GM10847 (cell line): ENCODE measurements around the gene MPHOSPH9.

Source experiments
- POLR2A ChIP-seq: IDR thresholded peaks from 2 replicates; pipeline ENCODE4 v1.6.1; 2011; ENCODE audit not compliant: insufficient read length; ENCODE audit errors: extremely low read depth

MPHOSPH9 gene

DNA sequence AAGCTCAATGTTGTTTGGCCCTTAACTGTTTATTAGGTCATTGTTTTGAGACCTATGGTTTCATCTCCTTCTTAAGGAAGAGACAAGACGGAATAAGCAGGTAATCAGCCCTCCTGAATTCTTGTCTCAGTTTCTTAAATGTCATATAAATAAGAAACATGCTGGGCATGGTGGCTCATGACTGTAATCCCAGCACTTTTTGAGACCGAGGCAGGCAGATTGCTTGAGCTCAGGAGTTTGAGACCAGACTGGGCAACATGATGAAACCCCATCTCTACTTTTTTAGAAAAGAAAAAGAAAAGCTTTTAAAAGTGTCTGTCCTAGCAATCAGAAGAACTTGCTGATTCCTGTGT is 5.4 kb upstream of the MPHOSPH9 start:
- no peak for TF ChIP-seq POLR2A

DNA sequence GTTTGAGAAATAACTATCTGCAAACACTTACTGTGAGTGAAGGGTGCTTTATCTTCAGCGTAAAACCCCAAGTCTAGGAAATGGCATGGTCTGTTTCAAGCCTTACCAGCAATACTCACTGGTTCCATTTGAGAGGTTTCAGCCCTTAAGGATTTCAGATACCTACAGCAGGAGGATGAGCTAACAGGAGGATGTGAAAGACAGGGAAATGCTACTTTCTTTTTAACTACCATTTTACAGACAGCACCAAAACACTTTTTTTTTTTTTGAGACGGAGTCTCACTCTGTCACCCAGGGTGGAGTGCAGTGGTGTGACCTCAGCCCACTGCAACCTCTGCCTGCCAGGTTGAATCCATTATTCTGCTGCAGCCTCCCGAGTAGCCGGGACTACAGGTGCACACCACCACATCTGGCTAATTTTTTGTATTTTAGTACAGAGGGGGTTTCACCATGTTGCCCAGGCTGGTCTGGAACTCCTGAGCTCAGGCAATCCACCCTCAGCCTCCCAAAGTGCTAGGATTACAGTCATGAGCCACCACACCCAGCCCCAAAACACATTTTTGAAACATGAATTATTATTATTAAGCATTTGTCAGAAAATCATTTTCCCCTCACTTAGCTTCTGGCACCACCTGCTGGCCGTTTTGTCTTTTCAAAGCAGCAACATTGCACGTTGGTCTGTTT is 4.8 kb upstream of the MPHOSPH9 start:
- no peak for TF ChIP-seq POLR2A

DNA sequence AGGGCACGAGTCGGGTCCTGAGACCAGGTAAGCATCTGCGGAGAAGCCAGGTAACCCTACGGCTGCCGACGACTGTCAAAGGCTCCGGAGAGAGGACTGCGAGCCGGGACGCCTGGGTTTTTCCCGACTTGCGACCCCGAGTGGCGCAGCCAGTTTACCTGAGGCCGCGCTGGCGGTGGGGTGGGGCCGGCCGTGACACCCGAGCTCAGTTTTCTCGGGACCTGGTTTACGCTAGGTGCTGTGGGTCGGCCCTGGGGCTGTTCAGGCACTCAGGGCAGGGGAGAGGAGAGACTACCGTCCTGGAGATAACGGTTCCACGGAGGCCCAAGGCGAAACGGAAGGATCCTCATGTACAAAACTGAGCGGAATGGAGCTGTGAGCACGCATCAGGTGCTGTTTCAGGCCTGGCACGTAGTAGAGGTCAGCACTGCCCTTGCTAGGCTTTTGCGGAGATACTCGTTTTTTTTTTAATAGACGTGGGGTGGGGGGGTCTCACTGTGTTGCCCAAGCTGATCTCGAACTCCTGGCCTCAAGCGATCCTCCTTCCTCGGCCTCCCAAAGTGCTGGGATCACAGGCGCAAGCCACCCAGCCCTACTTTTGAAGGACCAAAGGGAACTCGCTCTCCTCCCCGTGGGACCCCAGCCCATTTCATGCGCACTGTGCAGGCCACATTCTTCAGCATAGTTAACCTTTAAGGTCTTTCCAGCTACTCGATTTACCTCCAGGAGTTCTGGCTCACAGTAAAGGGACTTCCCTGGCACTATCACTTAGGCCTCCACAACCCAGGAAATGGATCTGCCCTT is 766 bp upstream of the MPHOSPH9 start:
- TF ChIP-seq POLR2A = no peak

DNA sequence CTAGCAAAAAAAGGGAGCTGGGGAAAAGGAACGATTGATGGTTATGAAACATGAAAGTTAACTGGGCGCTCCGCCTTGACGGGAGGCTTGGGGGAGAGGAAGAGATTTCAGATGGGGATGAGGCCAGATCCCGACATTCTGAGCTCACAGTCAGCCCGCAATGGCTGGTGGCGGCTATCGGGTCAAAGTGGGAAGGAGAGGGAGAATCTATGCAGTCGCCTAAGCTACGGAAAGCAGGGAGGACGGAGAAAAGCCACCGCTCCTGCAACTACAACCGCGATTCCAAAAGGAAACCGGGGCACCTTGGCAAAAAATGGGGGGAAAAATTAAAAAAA is 502 bp downstream of the MPHOSPH9 start:
- TF ChIP-seq POLR2A = no peak

DNA sequence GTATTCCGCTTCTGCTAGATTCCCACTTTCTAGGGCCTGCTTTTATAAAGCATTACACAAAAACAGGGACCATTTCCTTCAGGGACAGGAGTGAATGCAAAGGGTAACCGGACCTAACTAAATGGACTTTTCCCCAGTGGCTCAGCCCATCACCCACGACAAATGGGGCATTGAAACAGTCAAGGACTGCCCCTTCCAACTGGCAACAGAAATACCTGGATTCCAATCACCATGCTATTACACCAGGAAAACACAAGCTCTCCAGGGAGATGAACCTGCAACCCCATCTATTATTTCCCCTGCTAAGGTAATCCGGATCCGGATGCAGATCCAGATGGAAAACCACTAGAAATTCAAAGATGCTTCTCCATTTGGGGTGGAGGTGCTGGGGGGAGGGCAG is 1.0 kb downstream of the MPHOSPH9 start:
- TF ChIP-seq POLR2A = no peak

DNA sequence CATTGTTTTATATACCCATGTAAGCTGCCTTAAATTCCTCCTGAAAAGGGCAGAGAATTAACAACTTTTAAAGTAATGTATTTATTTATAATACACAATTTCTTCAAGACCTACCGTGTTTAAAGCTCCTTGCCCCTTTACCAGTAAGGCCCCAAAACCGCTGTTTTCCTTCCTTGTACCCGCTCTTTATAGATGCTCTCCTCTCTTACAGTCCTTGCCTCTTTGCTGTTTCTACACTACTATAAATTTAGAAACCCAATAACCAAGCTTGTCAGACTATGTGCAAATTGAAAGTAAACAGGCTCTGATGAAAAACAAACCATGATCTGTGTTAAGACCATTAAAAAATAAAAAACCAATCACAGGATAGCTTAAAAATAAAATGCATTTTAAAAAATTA is 3.9 kb downstream of the MPHOSPH9 start:
- no peak for TF ChIP-seq POLR2A

DNA sequence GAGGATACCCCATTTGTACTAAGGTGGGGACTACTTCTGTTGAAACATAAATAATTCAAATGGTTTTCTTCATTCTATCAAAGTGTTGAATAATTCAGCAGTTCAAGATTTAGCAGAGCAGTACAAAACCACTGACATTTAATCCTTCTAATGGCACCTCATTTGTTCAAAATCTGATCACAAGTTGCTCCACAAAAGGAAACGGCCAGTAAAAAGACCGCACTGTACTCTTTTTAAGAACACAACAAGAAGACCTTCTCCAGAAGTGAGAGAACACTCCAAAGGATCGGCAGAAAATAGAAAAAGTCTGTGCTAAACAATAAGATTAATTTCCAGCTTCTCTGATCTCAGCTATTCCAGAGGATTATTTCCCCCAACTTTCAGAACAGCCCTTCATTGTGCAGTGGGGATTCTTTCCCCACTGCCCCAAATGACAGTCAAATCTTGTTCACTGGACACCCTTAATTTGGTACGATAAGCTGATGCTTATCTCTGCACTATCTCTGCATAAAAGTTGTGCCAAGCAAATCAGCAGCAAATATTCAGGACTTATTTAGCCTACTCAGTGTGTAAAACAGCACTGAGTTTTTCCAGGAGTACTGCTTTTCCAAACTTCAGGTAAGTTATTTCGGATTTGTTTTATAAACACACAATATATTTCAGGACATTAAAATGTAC is 5.2 kb downstream of the MPHOSPH9 start:
- no peak for TF ChIP-seq POLR2A

DNA sequence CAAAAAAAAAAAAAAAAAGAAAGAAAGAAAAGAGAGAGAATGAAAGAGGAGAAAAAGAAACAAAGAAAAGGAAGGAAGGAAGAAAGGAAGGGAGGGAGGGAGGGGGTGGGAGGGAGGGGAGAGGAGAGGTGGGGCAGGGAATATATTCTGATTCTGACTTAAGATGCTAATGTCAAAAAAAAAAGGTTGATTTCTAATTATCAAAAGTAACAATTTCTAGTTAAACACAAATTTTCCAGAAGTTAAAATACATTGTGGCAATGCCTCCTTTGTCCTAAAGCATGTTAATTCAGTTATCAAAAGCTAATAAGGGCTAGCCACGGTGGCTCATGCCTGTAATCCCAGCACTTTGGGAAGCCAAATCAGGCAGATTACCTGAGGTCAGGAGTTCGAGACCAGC is 7.5 kb downstream of the MPHOSPH9 start:
- no peak for TF ChIP-seq POLR2A

DNA sequence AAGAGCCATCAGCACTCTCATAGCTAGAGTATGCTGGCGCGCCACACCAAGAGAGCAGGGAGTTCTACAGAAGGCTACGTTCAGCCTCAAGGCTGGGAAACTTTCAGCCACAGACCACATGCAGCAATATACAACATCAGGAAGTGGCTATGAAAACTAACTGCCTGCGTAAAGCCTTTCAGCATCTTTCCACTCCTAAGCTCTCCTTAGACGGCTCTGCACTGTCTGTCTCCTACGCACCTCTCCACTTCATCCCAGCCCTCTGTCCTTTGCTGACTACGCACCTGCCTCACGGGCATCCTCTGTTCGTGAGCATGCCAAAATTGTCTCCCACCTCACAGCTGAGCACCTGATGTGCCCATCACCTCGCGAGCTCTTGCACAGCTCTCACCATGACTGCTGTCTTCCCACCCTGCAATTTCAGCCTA is 9.7 kb downstream of the MPHOSPH9 start:
- no peak for TF ChIP-seq POLR2A

DNA sequence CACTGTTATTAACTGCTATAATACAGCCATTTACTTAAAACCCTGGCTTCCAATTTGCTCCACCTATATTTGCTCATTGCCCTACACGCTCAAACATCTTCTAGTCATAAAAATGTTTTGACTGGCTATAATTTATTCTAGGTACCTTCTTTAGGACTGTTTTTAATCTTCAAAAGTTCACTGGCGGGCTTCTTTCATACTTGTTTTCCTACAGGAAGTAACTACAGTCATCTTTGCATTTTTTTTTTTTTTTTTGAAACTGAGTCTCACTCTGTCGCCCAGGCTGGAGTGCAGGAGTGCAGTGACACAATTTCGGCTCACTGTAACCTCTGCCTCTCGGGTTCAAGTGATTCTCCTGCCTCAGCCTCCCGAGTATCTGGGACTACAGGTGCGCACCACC is 32.5 kb downstream of the MPHOSPH9 start:
- TF ChIP-seq POLR2A = no peak

DNA sequence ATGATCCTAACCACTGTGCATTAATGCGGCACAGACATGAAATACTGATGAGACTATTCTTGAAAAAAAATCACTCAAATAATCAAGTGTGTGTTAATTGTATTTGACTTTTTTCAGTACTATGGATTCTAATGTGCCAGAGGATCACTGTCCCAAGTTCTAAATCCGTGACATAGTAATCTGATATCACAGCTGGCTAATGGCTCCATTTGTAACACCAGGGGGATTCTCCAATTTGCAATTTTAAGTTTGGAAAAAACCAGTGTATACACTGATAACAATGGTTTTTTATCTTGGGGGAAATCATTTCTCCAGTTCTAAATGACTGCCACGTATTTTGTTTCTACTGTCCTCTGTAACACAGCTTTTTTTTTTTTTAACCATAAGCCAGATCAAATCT is 33.0 kb downstream of the MPHOSPH9 start:
- TF ChIP-seq POLR2A = no peak

DNA sequence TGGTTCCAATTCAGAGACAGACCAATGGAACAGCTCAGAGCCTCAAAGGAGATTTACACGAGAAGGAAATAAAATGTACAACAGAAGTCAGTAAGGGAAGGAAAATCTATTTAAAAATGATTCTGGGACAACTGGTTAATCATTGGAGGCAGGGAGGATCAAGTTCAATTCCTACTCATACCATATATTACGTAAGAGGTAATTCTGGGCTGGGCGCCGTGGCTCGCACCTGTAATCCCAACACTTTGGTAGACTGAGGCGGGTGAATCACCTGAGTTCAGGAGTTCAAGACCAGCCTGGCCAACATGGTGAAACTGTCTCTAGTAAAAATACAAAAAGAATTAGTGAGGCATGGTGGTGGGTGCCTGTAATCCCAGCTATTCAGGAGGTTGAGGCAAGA is 45.3 kb downstream of the MPHOSPH9 start:
- no peak for TF ChIP-seq POLR2A

DNA sequence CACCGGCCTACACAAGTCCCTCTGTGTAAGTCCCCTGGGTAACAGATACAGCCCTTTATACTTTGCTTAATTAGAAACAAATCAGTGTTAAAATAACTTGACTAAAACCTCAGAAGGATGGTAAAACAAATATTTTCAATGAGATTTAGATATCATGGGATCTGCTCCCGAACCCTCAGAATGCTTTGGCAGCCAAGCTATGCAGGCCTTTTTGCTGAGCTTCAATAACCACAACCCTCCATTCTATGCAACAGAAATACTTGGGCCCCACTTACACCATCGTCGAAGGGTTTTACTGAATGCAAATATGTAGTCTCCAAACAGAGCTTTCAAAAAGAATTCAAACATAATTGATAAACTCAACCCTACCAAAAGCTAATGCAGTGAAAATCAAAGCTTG is 52.8 kb downstream of the MPHOSPH9 start:
- TF ChIP-seq POLR2A = no peak

DNA sequence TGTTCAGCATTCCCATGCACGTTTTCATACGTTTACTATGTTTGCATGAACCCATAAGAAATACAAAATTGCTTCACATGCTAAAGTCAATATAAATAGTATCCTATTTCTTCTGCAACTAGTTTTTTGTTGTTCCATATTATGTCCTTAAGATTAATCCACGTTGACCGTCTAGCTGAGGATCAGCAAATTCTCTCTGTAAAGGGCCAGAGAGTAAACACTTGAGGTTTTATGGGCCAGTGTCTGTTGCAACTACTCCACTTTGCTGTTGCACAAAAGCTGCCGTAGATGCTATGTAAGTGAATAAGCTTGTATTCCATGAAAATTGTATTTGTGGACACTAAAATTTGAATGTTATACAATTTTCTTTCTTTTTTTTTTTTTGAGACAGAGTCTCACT is 61.0 kb downstream of the MPHOSPH9 start:
- TF ChIP-seq POLR2A = no peak

DNA sequence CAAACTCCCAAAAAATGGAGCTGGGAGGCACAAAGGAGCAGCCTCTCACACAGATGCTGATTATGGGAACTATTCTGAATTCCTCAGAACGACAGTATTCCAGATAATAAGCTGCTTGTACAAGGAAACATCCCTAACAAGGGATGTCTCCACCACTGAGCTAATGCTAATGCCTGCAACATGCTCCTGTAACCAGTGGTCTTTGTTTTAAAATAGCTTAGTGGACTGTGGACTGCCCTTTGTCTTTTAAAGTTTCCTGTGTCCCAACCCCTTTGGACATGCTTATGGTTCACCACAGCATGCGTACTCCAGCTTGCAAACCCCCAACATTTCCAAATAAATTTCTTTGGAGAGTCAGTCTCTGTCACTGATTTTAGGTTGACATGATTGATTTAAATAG is 65.6 kb downstream of the MPHOSPH9 start:
- no peak for TF ChIP-seq POLR2A

DNA sequence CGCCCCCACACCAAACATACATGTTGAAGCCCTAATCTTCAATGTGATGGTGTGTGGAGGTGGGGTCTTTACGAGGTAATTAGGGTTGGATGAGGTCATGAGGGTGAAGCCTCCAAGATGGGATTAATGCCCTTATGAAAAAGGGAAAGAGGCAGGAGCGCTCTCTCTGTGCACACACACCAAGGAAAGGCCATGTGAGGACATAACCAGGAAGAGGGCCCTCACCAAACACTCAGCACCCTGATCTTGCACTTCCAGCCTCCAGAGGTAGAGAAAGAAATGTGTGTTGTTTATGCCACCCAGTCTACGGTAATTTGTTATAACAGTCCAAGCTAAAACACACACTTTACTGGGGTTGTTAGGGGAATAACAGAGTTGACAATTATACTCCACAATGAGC is 67.4 kb downstream of the MPHOSPH9 start:
- no peak for TF ChIP-seq POLR2A
